ENCODE measurements around the gene RPS10. TPM values are rescaled to one million over a fixed set of nuclear protein-coding genes. Genes with fewer than 3 reads are reported as not detected.

The RPS10 gene
- total and polyA plus RNA-seq, 2 of the 8 experiments (the other 6 are each of a cell fraction or from before 2014, with no cell fraction given) = 2,408 to 11,142 TPM

GRCh38 chr6:34374508-34374907, 51.4 kb downstream of the RPS10 start:
- Histone ChIP-seq H3K79me1 (ENCODE audit: low read depth, low read length) (peaks cover 11% of the 10 kb centered on the region), H3K9ac (replicated peaks in 1 of 4; ENCODE audit: extremely low read depth in 1 of 4, low read depth in 3 of 4, low read length in 3 of 4) (no peak overlapping the region), H3K14ac (ENCODE audit: insufficient read length) (no peak overlapping the region), H3K4me1 (replicated peaks in 1 of 4; ENCODE audit: control insufficient read depth in 3 of 4, insufficient read depth in 4 of 4, low read length in 3 of 4) (peaks cover 0 to 2% (median 0%) of the 10 kb centered on the region in 4 experiments; a peak in 1 of 7 replicates), H4K20me1 (replicated peaks in 1 of 2; ENCODE audit: control insufficient read depth in 1 of 2, insufficient read depth in 2 of 2, low read length in 2 of 2) (peaks cover 0 to 18% of the 10 kb centered on the region in 2 experiments), H2BK120ac (replicated peaks; ENCODE audit: low read depth, low read length) (no peak overlapping the region), H3K9me3 (ENCODE audit: insufficient read depth in 2 of 2, low read depth in 1 of 2, low read length in 1 of 2) (no peaks in the 10 kb centered on the region), H4K5ac (ENCODE audit: insufficient read length, low read depth, low read length) (no peak overlapping the region), H3K4me2 (ENCODE audit: insufficient read depth in 1 of 2, low read depth in 2 of 2, low read length in 2 of 2) (no peak overlapping the region), H2AK5ac (ENCODE audit: low read depth, low read length) (no peak overlapping the region), H3K4ac (replicated peaks; ENCODE audit: insufficient read length, low read depth, low read length) (no peak overlapping the region), H3K27ac (ENCODE audit: low read depth, low read length) (no peak overlapping the region), H4K91ac (replicated peaks; ENCODE audit: insufficient read length, low read length) (no peak overlapping the region), H3K36me3 (ENCODE audit: control insufficient read depth in 2 of 4, insufficient read depth in 4 of 4, low read length in 3 of 4) (no peaks in the 10 kb centered on the region; a peak in 2 of 8 replicates), H2BK15ac (ENCODE audit: low read length) (no peak overlapping the region), H3K23me2 (ENCODE audit: low read depth, low read length) (peaks cover 4% of the 10 kb centered on the region; the same call in 1 of the 2 replicates), H2AFZ (ENCODE audit: low read length) (no peak overlapping the region), H3K4me3 (ENCODE audit: extremely low read depth in 1 of 4, insufficient read depth in 2 of 4, low read depth in 3 of 4, low read length in 4 of 4) (no peak overlapping the region), H3K23ac (ENCODE audit: insufficient read length) (no peak overlapping the region), H2BK5ac (ENCODE audit: low read depth, low read length) (no peak overlapping the region), H4K8ac (ENCODE audit: extremely low read depth, insufficient read depth, low read length) (no peak overlapping the region), H2BK12ac (ENCODE audit: low read depth, low read length) (no peak overlapping the region), H3K79me2 (ENCODE audit: control insufficient read depth in 1 of 2, insufficient read depth in 2 of 2, low read length in 2 of 2) (peaks cover 0 to 76% of the 10 kb centered on the region in 2 experiments; a peak in 2 of 4 replicates), H3K56ac (replicated peaks; ENCODE audit: insufficient read length, low read depth, low read length) (no peak overlapping the region), H2BK20ac (ENCODE audit: low read length) (no peak overlapping the region), H3K27me3 (replicated peaks in 1 of 4; ENCODE audit: control insufficient read depth in 3 of 4, extremely low read depth in 1 of 4, insufficient read depth in 3 of 4, low read length in 3 of 4) (no peaks in the 10 kb centered on the region), H3K18ac (ENCODE audit: extremely low read depth, low read length) (no peak overlapping the region)
- no peak for FAIRE-seq
- no peak for DNase-seq (ENCODE audit: low read depth in 1 of 2, low spot score in 2 of 2)
- 92% methylated on average over 4 of the region's 4 CpGs; no CpG with 5 or more reads in 1 of the 2 experiments for WGBS, 2 experiments (ENCODE audit: extremely low coverage in 1 of 2, insufficient coverage in 1 of 2, insufficient read length in 1 of 2, insufficient replicate concordance in 2 of 2, low coverage in 1 of 2, low lambda C conversion rate in 2 of 2, missing lambda C conversion rate in 1 of 2)
- ChIA-PET POLR2A (ENCODE audit: partially characterized antibody) (interaction anchor here (0.7 to 1.5 kb wide), 3 partner anchors 43 to 883 kb away, joined by 3 to 4 read pairs (median 3); no protein-coding TSS in a partner anchor), CTCF (ENCODE audit: partially characterized antibody) (interaction anchor here (0.7 to 1.5 kb wide), 2 partner anchors 39 to 125 kb away, joined by 3 to 5 read pairs; no protein-coding TSS in a partner anchor)
- TF ChIP-seq RAD21 (IDR thresholded peaks at IDR 0.05 in 1 of 2, conservative IDR thresholded peaks at IDR 0.05 in 1 of 2; ENCODE audit: low read depth in 2 of 2, low read length in 2 of 2) (no peak), BACH1 (IDR thresholded peaks at IDR 0.05; ENCODE audit: low read length) (no peak), TBP (IDR thresholded peaks at IDR 0.05; ENCODE audit: low read depth, low read length) (no peak)
